ENCODE results near the gene SPDEF.

Gene SPDEF

GRCh38 chr6:34537922-34538550 is 18.1 kb downstream of the SPDEF start:
- no peak overlapping the region for H3K27ac ChIP-seq (ENCODE audit: low read depth, low read length)
- no peaks in the 10 kb centered on the region for H3K4me1 ChIP-seq (ENCODE audit: control insufficient read depth, low read length)

GRCh38 chr6:34536959-34537848 is 18.9 kb downstream of the SPDEF start:
- Histone ChIP-seq H3K4me1 (ENCODE audit: control insufficient read depth, low read length) (no peaks in the 10 kb centered on the region), H3K27ac (ENCODE audit: low read depth, low read length) (no peak overlapping the region), H3K36me3 (ENCODE audit: control insufficient read depth, low read length) (no peaks in the 10 kb centered on the region), H3K4me3 (ENCODE audit: low read length) (no peak overlapping the region), H3K4me2 (ENCODE audit: low read length) (no peak overlapping the region), H4K20me1 (ENCODE audit: control insufficient read depth, insufficient read depth, low read depth, low read length) (no peaks in the 10 kb centered on the region), H3K9me2 (replicated peaks; ENCODE audit: control insufficient read depth, low read length) (no peaks in the 10 kb centered on the region), H3K27me3 (ENCODE audit: control insufficient read depth, low read length) (no peaks in the 10 kb centered on the region), H3K79me2 (ENCODE audit: control insufficient read depth, low read length) (no peaks in the 10 kb centered on the region), H3F3A (ENCODE audit: control insufficient read depth, insufficient read depth) (no peaks in the 10 kb centered on the region), H3K9me3 (ENCODE audit: control insufficient read depth, insufficient read depth, low read length) (no peaks in the 10 kb centered on the region)
- TF ChIP-seq CTCF (IDR thresholded peaks at IDR 0.05; ENCODE audit: low read depth, low read length, poor library complexity, severe bottlenecking) (no peak), EZH2phosphoT487 (IDR thresholded peaks at IDR 0.05; ENCODE audit: borderline replicate concordance, low read length) (no peak)

More at GRCh38 chr6:34537922-34538550, 18.1 kb downstream of the SPDEF start:
- no peaks in the 10 kb centered on the region for H3K79me2 ChIP-seq (ENCODE audit: control insufficient read depth, low read length)
- no peak for TF ChIP-seq EZH2phosphoT487 (IDR thresholded peaks at IDR 0.05; ENCODE audit: borderline replicate concordance, low read length)
- TF ChIP-seq CTCF (IDR thresholded peaks at IDR 0.05; ENCODE audit: low read depth, low read length, poor library complexity, severe bottlenecking), result no peak
- H3K4me2 ChIP-seq (ENCODE audit: low read length), result no peak overlapping the region
- no peak overlapping the region for H3K4me3 ChIP-seq (ENCODE audit: low read length)
- H3K27me3 ChIP-seq (ENCODE audit: control insufficient read depth, low read length), result no peaks in the 10 kb centered on the region
- no peaks in the 10 kb centered on the region for H3K9me2 ChIP-seq (replicated peaks; ENCODE audit: control insufficient read depth, low read length)
- no peaks in the 10 kb centered on the region for H3K36me3 ChIP-seq (ENCODE audit: control insufficient read depth, low read length)
- no peaks in the 10 kb centered on the region for H3K9me3 ChIP-seq (ENCODE audit: control insufficient read depth, insufficient read depth, low read length)
- no peaks in the 10 kb centered on the region for H3F3A ChIP-seq (ENCODE audit: control insufficient read depth, insufficient read depth)
- H4K20me1 ChIP-seq (ENCODE audit: control insufficient read depth, insufficient read depth, low read depth, low read length), result no peaks in the 10 kb centered on the region

DNA sequence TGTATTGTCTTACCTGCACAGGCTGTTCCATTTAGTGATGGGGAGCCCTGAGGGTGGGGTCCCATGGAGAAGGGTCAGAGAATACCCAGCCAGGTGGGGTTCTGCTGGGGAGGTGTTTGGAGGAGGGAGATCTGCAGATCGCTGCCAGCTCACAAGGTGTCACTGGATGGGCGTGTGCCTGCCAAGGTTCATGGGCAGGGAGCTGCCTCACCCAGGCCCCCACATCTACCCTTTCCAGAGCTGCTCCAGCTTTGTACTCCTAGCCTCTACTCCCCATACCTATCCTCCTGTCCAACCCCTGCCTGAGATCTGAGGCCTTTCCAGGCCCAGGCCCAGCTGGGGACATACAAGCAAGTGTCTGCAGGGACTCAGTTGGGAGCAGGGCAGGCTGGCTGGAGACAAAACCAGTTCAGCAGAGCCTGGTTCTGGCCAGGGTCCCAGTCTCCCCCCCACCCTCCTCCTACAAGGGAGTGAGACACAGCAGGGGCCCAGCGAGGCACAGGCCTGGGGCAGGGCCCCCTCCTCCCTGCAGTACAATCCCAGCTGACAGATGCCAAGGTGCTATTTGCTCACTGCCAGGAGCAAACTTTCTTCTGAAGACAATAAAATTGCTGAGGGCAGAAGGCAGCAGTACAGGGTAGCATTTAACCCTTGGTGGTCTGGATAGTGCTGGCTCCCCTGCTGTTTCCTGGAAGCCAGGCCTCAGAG is 19.7 kb downstream of the SPDEF start:
- H3K4me2 ChIP-seq (ENCODE audit: low read length), result no peak overlapping the region

More for the DNA sequence above, 19.7 kb downstream of the SPDEF start:
- TF ChIP-seq EZH2phosphoT487 (IDR thresholded peaks at IDR 0.05; ENCODE audit: borderline replicate concordance, low read length), result no peak
- no peak for TF ChIP-seq CTCF (IDR thresholded peaks at IDR 0.05; ENCODE audit: low read depth, low read length, poor library complexity, severe bottlenecking)
- no peak overlapping the region for H3K4me3 ChIP-seq (ENCODE audit: low read length)
- H3K4me1 ChIP-seq (ENCODE audit: control insufficient read depth, low read length), result no peaks in the 10 kb centered on the region
- no peaks in the 10 kb centered on the region for H3K79me2 ChIP-seq (ENCODE audit: control insufficient read depth, low read length)
- no peaks in the 10 kb centered on the region for H3K36me3 ChIP-seq (ENCODE audit: control insufficient read depth, low read length)
- H4K20me1 ChIP-seq (ENCODE audit: control insufficient read depth, insufficient read depth, low read depth, low read length), result no peaks in the 10 kb centered on the region
- no peak overlapping the region for H3K27ac ChIP-seq (ENCODE audit: low read depth, low read length)
- no peaks in the 10 kb centered on the region for H3K9me3 ChIP-seq (ENCODE audit: control insufficient read depth, insufficient read depth, low read length)
- no peaks in the 10 kb centered on the region for H3F3A ChIP-seq (ENCODE audit: control insufficient read depth, insufficient read depth)
- H3K9me2 ChIP-seq (replicated peaks; ENCODE audit: control insufficient read depth, low read length), result no peaks in the 10 kb centered on the region
- H3K27me3 ChIP-seq (ENCODE audit: control insufficient read depth, low read length), result no peaks in the 10 kb centered on the region

Measured in DOHH2 (cell line).